Mesothelial cell of epicardium (in vitro differentiated cells): Measurements from ENCODE around the gene CUL9. TPM values are rescaled to one million over a fixed set of nuclear protein-coding genes. Genes with fewer than 3 reads are reported as not detected.

Source experiments
- DNase-seq, 2 experiments: peaks; one replicate each; pipeline ENCODE4 v3.0.0; 2021; ENCODE audit warnings: low spot score in 2 of 2; ENCODE audit not compliant: unreplicated experiment in 2 of 2
- H3K27ac Mint-ChIP-seq: 2 replicates; pipeline ENCODE4 v1.8.0; 2021; ENCODE audit warnings: mixed read lengths
- H3K27me3 Mint-ChIP-seq: 2 replicates; pipeline ENCODE4 v1.8.0; 2021; ENCODE audit warnings: low read depth, mixed read lengths
- H3K36me3 Mint-ChIP-seq: 2 replicates; pipeline ENCODE4 v1.8.0; 2021; ENCODE audit warnings: mixed read lengths
- H3K4me1 Mint-ChIP-seq: 2 replicates; pipeline ENCODE4 v1.8.0; 2021; ENCODE audit warnings: mixed read lengths
- H3K4me3 Mint-ChIP-seq: 2 replicates; pipeline ENCODE4 v1.8.0; 2021; ENCODE audit warnings: mild to moderate bottlenecking, moderate library complexity, mixed read lengths
- H3K9me3 Mint-ChIP-seq: 2 replicates; pipeline ENCODE4 v1.8.0; 2021; ENCODE audit warnings: mixed read lengths
- CTCF ChIP-seq: fragments of 200-600 bp; sonication (generic); IDR thresholded peaks from one replicate; pipeline ENCODE4 v1.5.0; 2021; ENCODE audit warnings: antibody characterized with exemption; ENCODE audit not compliant: unreplicated experiment
- total RNA-seq: library from RNA; stranded (reverse); gene quantifications from 3 replicates; pipeline ENCODE4 v1.2.1, GENCODE V29; 2021

CUL9 gene
- total RNA-seq, 1 donor from 2014 or later: 72.1 TPM

- Mint-ChIP-seq H3K36me3 (no peaks in the 10 kb centered on the region), H3K4me3 (no peak overlapping the region), H3K9me3 (no peaks in the 10 kb centered on the region), H3K27me3 (peaks cover 26% of the 10 kb centered on the region), H3K4me1 (peaks cover 7% of the 10 kb centered on the region), H3K27ac (no peak overlapping the region)
- no peak for DNase-seq
- TF ChIP-seq CTCF: no peak
Observed at GRCh38 chr6:43231735-43232450, 49.9 kb downstream of the CUL9 start.

- peaks cover 27% of the 10 kb centered on the region for H3K27me3 Mint-ChIP-seq
- TF ChIP-seq CTCF: no peak
- H3K27ac Mint-ChIP-seq: no peak overlapping the region
- no peaks in the 10 kb centered on the region for H3K36me3 Mint-ChIP-seq
- H3K4me1 Mint-ChIP-seq: no peaks in the 10 kb centered on the region
- DNase-seq: no peak
- H3K9me3 Mint-ChIP-seq: peaks cover 7% of the 10 kb centered on the region
- no peak overlapping the region for H3K4me3 Mint-ChIP-seq
Observed at GRCh38 chr6:43235841-43236240, 53.8 kb downstream of the CUL9 start.

- no peaks in the 10 kb centered on the region for H3K36me3 Mint-ChIP-seq
- DNase-seq: no peak
- H3K4me3 Mint-ChIP-seq: no peak overlapping the region
- TF ChIP-seq CTCF: no peak
- H3K9me3 Mint-ChIP-seq: peaks cover 7% of the 10 kb centered on the region
- H3K4me1 Mint-ChIP-seq: no peaks in the 10 kb centered on the region
- H3K27ac Mint-ChIP-seq: no peak overlapping the region
- peaks cover 12% of the 10 kb centered on the region for H3K27me3 Mint-ChIP-seq
Observed at GRCh38 chr6:43239054-43239453, 57.1 kb downstream of the CUL9 start.

GRCh38 chr6:43240950-43241349, 59.0 kb downstream of the CUL9 start:
- no peaks in the 10 kb centered on the region for H3K36me3 Mint-ChIP-seq
- no peak for TF ChIP-seq CTCF
- DNase-seq: no peak
- H3K27me3 Mint-ChIP-seq: peaks cover 8% of the 10 kb centered on the region
- no peak overlapping the region for H3K4me3 Mint-ChIP-seq
- no peak overlapping the region for H3K27ac Mint-ChIP-seq
- H3K9me3 Mint-ChIP-seq: peaks cover 7% of the 10 kb centered on the region
- no peaks in the 10 kb centered on the region for H3K4me1 Mint-ChIP-seq

- Mint-ChIP-seq H3K9me3 (peaks cover 7% of the 10 kb centered on the region), H3K4me1 (peaks cover 2% of the 10 kb centered on the region), H3K36me3 (no peaks in the 10 kb centered on the region), H3K27ac (no peak overlapping the region), H3K4me3 (no peak overlapping the region), H3K27me3 (peaks cover 4% of the 10 kb centered on the region)
- DNase-seq: no peak
- TF ChIP-seq CTCF: no peak
Observed at GRCh38 chr6:43241446-43241845, 59.5 kb downstream of the CUL9 start.
